Loucy (cell line): ENCODE data around the gene SLC22A23.

Source experiments
- H2AFZ ChIP-seq: fragments of 200-600 bp; sonication (generic); 2 replicates; pipeline ENCODE4 v1.6.0; 2016; ENCODE audit warnings: antibody characterized with exemption, mild to moderate bottlenecking, low read length, moderate library complexity
- H3F3A ChIP-seq: fragments of 200-600 bp; 2 replicates; pipeline ENCODE4 v1.6.0; 2016; ENCODE audit warnings: antibody characterized with exemption, low read depth, mild to moderate bottlenecking
- H3K27me3 ChIP-seq: fragments of 200-600 bp; sonication (generic); 2 replicates; pipeline ENCODE4 v1.6.1; 2014; ENCODE audit warnings: low read length, mild to moderate bottlenecking; ENCODE audit not compliant: insufficient read depth, poor library complexity, severe bottlenecking
- H3K36me3 ChIP-seq: fragments of 200-600 bp; sonication (generic); 2 replicates; pipeline ENCODE4 v1.6.1; 2016; ENCODE audit warnings: low read length; ENCODE audit not compliant: insufficient read depth
- H3K4me1 ChIP-seq: fragments of 200-600 bp; sonication (generic); 2 replicates; pipeline ENCODE4 v1.5.1; 2014; ENCODE audit warnings: low read length, mild to moderate bottlenecking; ENCODE audit not compliant: insufficient read depth, poor library complexity, severe bottlenecking
- H3K4me2 ChIP-seq: fragments of 200-600 bp; sonication (generic); 2 replicates; pipeline ENCODE4 v1.6.0; 2014; ENCODE audit warnings: antibody characterized with exemption, low read length, low read depth, mild to moderate bottlenecking; ENCODE audit not compliant: poor library complexity, severe bottlenecking
- H3K4me3 ChIP-seq: fragments of 200-600 bp; sonication (generic); 2 replicates; pipeline ENCODE4 v1.5.1; 2014; ENCODE audit warnings: low read length, mild to moderate bottlenecking, mixed read lengths; ENCODE audit not compliant: poor library complexity, severe bottlenecking
- H3K79me2 ChIP-seq: fragments of 200-600 bp; sonication (generic); 2 replicates; pipeline ENCODE4 v1.6.1; 2014; ENCODE audit warnings: low read length; ENCODE audit not compliant: insufficient read depth
- H3K9ac ChIP-seq: fragments of 200-600 bp; sonication (generic); 2 replicates; pipeline ENCODE4 v1.6.0; 2014; ENCODE audit warnings: mild to moderate bottlenecking, low read depth, low read length, moderate library complexity; ENCODE audit not compliant: poor library complexity, severe bottlenecking
- H3K9me2 ChIP-seq: fragments of 200-600 bp; sonication (generic); replicated peaks from 2 replicates; pipeline ENCODE4 v1.6.1; 2016; ENCODE audit warnings: low read depth, low read length, mixed read lengths
- H3K9me3 ChIP-seq: fragments of 200-600 bp; sonication (generic); 2 replicates; pipeline ENCODE4 v1.6.1; 2014; ENCODE audit warnings: mild to moderate bottlenecking, antibody characterized with exemption, low read length, low read depth; ENCODE audit not compliant: insufficient read depth
- H4K20me1 ChIP-seq: fragments of 200-600 bp; sonication (generic); 2 replicates; pipeline ENCODE4 v1.6.0; 2014; ENCODE audit warnings: antibody characterized with exemption, low read length, mild to moderate bottlenecking; ENCODE audit not compliant: insufficient read depth, poor library complexity, severe bottlenecking
- CTCF ChIP-seq: fragments of 200-600 bp; sonication (generic); conservative IDR thresholded peaks from 2 replicates; pipeline ENCODE4 v1.5.1; 2014; ENCODE audit warnings: mild to moderate bottlenecking, antibody characterized with exemption, low read length
- EZH2phosphoT487 ChIP-seq: fragments of 200-600 bp; IDR thresholded peaks from 2 replicates; pipeline ENCODE4 v1.6.1; 2018; ENCODE audit warnings: antibody characterized with exemption, mild to moderate bottlenecking, moderate library complexity, borderline replicate concordance

SLC22A23 gene

GRCh38 chr6:3397229-3398164, 59.4 kb downstream of the SLC22A23 start:
- H2AFZ ChIP-seq = no peak overlapping the region
- no peaks in the 10 kb centered on the region for H4K20me1 ChIP-seq
- no peaks in the 10 kb centered on the region for H3K27me3 ChIP-seq
- TF ChIP-seq EZH2phosphoT487 = no peak
- TF ChIP-seq CTCF = no peak
- H3F3A ChIP-seq = no peaks in the 10 kb centered on the region
- H3K4me3 ChIP-seq = no peak overlapping the region
- H3K79me2 ChIP-seq = no peaks in the 10 kb centered on the region
- H3K9ac ChIP-seq = no peak overlapping the region
- no peak overlapping the region for H3K4me2 ChIP-seq
- H3K4me1 ChIP-seq = no peaks in the 10 kb centered on the region
- H3K36me3 ChIP-seq = no peaks in the 10 kb centered on the region
- H3K9me2 ChIP-seq = no peaks in the 10 kb centered on the region
- H3K9me3 ChIP-seq = no peaks in the 10 kb centered on the region

- Histone ChIP-seq H3K4me1 (no peaks in the 10 kb centered on the region), H4K20me1 (no peaks in the 10 kb centered on the region), H3K9me2 (no peaks in the 10 kb centered on the region), H3K36me3 (no peaks in the 10 kb centered on the region), H3K9ac (no peak overlapping the region), H2AFZ (no peak overlapping the region), H3K4me3 (no peak overlapping the region), H3K27me3 (no peaks in the 10 kb centered on the region), H3K79me2 (no peaks in the 10 kb centered on the region), H3F3A (no peaks in the 10 kb centered on the region), H3K9me3 (no peaks in the 10 kb centered on the region), H3K4me2 (no peak overlapping the region)
- TF ChIP-seq EZH2phosphoT487 = no peak
- TF ChIP-seq CTCF = no peak
Observed at GRCh38 chr6:3396503-3397180, 60.2 kb downstream of the SLC22A23 start.

GRCh38 chr6:3394671-3395070, 62.2 kb downstream of the SLC22A23 start:
- no peak for TF ChIP-seq CTCF
- no peak for TF ChIP-seq EZH2phosphoT487
- Histone ChIP-seq H3K9me3 (no peaks in the 10 kb centered on the region), H3K27me3 (no peaks in the 10 kb centered on the region), H3K36me3 (no peaks in the 10 kb centered on the region), H3K4me2 (no peak overlapping the region), H3K9ac (no peak overlapping the region), H4K20me1 (no peaks in the 10 kb centered on the region), H3K79me2 (no peaks in the 10 kb centered on the region), H3K4me1 (no peaks in the 10 kb centered on the region), H3F3A (no peaks in the 10 kb centered on the region), H3K9me2 (no peaks in the 10 kb centered on the region), H3K4me3 (no peak overlapping the region), H2AFZ (no peak overlapping the region)
